IPS DF 6.9 (cell line): Measurements from ENCODE around the gene C14orf180.
"Not testable (repeated sequence)": the region's sequence is repeated elsewhere in the genome, so short reads cannot be mapped to it uniquely, and the experiment has no call there.

Experiments
- DNase-seq: peaks from one replicate; pipeline ENCODE4 v3.0.0-alpha.2; 2013; ENCODE audit warnings: low read depth, low spot score
- H3K27ac ChIP-seq: one replicate; pipeline ENCODE4 v1.5.1; 2013; ENCODE audit warnings: low read length, control low read depth
- H3K27me3 ChIP-seq: 2 replicates; pipeline ENCODE4 v1.6.1; 2013; ENCODE audit warnings: mild to moderate bottlenecking, low read length; ENCODE audit not compliant: control insufficient read depth, insufficient read depth
- H3K36me3 ChIP-seq: 2 replicates; pipeline ENCODE4 v1.6.1; 2013; ENCODE audit warnings: low read length; ENCODE audit not compliant: control insufficient read depth, insufficient read depth
- H3K4me1 ChIP-seq: 2 replicates; pipeline ENCODE4 v1.6.1; 2013; ENCODE audit warnings: low read length; ENCODE audit not compliant: control insufficient read depth, insufficient read depth
- H3K4me3 ChIP-seq: 2 replicates; pipeline ENCODE4 v1.5.1; 2013; ENCODE audit warnings: mild to moderate bottlenecking, low read length
- H3K9me3 ChIP-seq: 2 replicates; pipeline ENCODE4 v1.6.1; 2013; ENCODE audit warnings: low read length, inconsistent platforms; ENCODE audit not compliant: control insufficient read depth, insufficient read depth
- WGBS: extraction: QIAGEN DNeasy Blood & Tissue Kit; methylation state at CpG from one replicate; pipeline ENCODE4 v1.1.7; 2013; ENCODE audit warnings: mixed read lengths, missing lambda C conversion rate; ENCODE audit not compliant: insufficient read length, insufficient coverage; 5-methylcytosine and 5-hydroxymethylcytosine counted together

The C14orf180 gene

GRCh38 chr14:104614126-104614812, 34.7 kb downstream of the C14orf180 start:
- Histone ChIP-seq H3K27me3 (0 out of 2 replicates have a peak, but pooled peaks cover under 1% of the 10 kb centered on the region), H3K36me3 (no peaks in the 10 kb centered on the region), H3K9me3 (no peaks in the 10 kb centered on the region), H3K27ac (no peak overlapping the region), H3K4me1 (no peaks in the 10 kb centered on the region), H3K4me3 (no peak overlapping the region)
- WGBS = 93% methylated on average over 2 of the region's 4 CpGs
- DNase-seq = no peak

DNA sequence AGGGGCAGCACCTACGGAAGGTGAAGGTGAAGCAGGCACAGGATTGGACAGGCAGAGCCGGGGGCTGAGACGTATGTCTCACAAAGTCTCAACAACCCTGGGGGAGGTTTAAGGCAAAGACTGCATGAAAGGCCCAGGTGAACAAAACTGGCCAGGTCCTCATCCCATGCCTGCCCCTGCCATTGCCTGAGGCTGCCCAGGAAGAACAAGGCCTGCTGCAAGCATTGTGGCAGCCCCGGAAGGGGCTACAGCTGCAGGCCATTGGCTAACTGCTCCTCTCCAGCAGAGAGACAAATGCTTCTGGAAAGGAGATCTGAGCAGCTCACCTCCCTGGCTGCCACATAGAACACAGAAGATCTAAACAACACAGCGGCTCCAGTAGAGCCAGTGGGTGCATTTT, 45.4 kb downstream of the C14orf180 start:
- no peaks in the 10 kb centered on the region for H3K27me3 ChIP-seq
- no CpG with 5 or more reads among the region's 5 CpGs for WGBS

GRCh38 chr14:104632781-104633180, 53.2 kb downstream of the C14orf180 start:
- H3K27me3 ChIP-seq = no peaks in the 10 kb centered on the region
- no peaks in the 10 kb centered on the region for H3K36me3 ChIP-seq
- no CpG with 5 or more reads among the region's 9 CpGs for WGBS
- DNase-seq = no peak
- H3K4me1 ChIP-seq = no peaks in the 10 kb centered on the region
- no peak overlapping the region for H3K4me3 ChIP-seq
- no peaks in the 10 kb centered on the region for H3K9me3 ChIP-seq
- H3K27ac ChIP-seq = no peak overlapping the region

More for the DNA sequence above, 45.4 kb downstream of the C14orf180 start:
- DNase-seq = no peak
- no peak overlapping the region for H3K27ac ChIP-seq
- H3K4me3 ChIP-seq = no peak overlapping the region
- H3K9me3 ChIP-seq = no peaks in the 10 kb centered on the region; the same call in 1 of the 2 replicates
- no peaks in the 10 kb centered on the region for H3K4me1 ChIP-seq
- H3K36me3 ChIP-seq = no peaks in the 10 kb centered on the region

GRCh38 chr14:104633276-104634137, 53.9 kb downstream of the C14orf180 start:
- no peaks in the 10 kb centered on the region for H3K9me3 ChIP-seq
- no CpG with 5 or more reads among the region's 24 CpGs for WGBS
- H3K4me1 ChIP-seq = no peaks in the 10 kb centered on the region
- no peaks in the 10 kb centered on the region for H3K36me3 ChIP-seq
- no peak overlapping the region for H3K27ac ChIP-seq
- no peak for DNase-seq
- H3K4me3 ChIP-seq = no peak overlapping the region
- H3K27me3 ChIP-seq = no peaks in the 10 kb centered on the region

GRCh38 chr14:104634138-104634760, 54.7 kb downstream of the C14orf180 start:
- no peaks in the 10 kb centered on the region for H3K27me3 ChIP-seq
- H3K4me3 ChIP-seq = no peak overlapping the region
- WGBS = no CpG with 5 or more reads among the region's 20 CpGs
- no peak for DNase-seq
- H3K9me3 ChIP-seq = no peaks in the 10 kb centered on the region
- H3K27ac ChIP-seq = no peak overlapping the region
- H3K36me3 ChIP-seq = no peaks in the 10 kb centered on the region
- H3K4me1 ChIP-seq = no peaks in the 10 kb centered on the region

DNA sequence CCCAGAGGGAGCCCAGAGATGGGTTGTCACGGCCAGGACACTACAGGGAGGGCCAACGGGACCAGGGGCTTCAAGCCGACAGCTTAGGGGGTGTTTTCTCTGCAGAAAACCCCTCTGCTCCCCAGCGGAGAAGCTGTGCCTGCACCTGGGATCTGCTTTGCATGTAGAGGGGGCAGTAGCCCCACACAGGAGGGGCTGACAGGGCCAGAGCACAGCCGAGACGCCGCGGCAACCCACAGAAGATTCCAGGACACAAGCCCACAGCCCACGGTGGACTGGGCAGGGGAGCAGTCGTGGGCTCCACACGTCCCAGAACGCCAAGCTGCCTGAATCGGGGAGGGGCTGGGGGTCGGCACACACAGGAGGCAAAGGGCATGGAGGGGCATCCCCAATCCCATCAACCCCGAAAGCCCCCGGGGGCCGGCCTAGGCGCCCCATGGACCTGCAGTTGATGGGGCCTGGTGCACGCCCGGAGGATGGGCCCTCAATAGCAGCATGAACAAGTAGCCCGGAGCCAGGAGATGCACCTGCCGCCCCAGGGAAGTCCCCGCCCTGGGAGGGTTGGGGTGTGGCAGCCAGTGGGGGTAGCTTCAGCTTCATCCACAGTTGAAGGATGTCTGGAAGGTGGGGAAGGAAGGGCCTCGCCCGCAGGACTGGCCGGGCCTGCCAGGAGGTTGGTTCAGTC, 55.5 kb downstream of the C14orf180 start:
- no CpG with 5 or more reads among the region's 26 CpGs for WGBS

DNA sequence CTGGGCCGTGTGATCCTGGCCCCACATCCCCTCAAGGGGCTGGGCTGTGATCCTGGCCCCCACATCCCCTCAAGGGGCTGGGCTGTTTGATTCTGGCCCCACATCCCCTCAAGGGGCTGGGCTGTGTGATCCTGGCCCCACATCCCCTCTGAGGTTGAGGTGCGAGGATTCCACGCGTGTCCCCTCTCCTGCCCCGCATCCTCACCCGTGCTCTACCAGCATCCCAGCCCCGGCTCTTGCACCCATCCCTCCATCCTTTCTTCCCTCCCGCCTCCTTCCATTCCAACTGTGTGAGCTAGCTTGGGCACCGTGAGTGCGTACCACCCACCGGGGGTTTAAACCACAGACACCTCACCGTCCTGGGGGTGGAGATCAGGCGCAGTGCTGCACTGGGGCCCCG, 56.2 kb downstream of the C14orf180 start:
- no peak overlapping the region for H3K27ac ChIP-seq

More for the DNA sequence above, 55.5 kb downstream of the C14orf180 start:
- no peaks in the 10 kb centered on the region for H3K4me1 ChIP-seq
- H3K9me3 ChIP-seq = no peaks in the 10 kb centered on the region
- H3K27me3 ChIP-seq = no peaks in the 10 kb centered on the region
- no peak for DNase-seq
- no peak overlapping the region for H3K4me3 ChIP-seq
- H3K27ac ChIP-seq = no peak overlapping the region
- no peaks in the 10 kb centered on the region for H3K36me3 ChIP-seq

GRCh38 chr14:104636131-104636530, 56.6 kb downstream of the C14orf180 start:
- no CpG with 5 or more reads among the region's 11 CpGs for WGBS

More for the DNA sequence above, 56.2 kb downstream of the C14orf180 start:
- no CpG with 5 or more reads among the region's 14 CpGs for WGBS
- H3K27me3 ChIP-seq = no peaks in the 10 kb centered on the region
- H3K36me3 ChIP-seq = no peaks in the 10 kb centered on the region
- H3K4me1 ChIP-seq = peaks cover 4% of the 10 kb centered on the region; the same call in 1 of the 2 replicates
- no peak overlapping the region for H3K4me3 ChIP-seq
- no peak for DNase-seq
- no peaks in the 10 kb centered on the region for H3K9me3 ChIP-seq

DNA sequence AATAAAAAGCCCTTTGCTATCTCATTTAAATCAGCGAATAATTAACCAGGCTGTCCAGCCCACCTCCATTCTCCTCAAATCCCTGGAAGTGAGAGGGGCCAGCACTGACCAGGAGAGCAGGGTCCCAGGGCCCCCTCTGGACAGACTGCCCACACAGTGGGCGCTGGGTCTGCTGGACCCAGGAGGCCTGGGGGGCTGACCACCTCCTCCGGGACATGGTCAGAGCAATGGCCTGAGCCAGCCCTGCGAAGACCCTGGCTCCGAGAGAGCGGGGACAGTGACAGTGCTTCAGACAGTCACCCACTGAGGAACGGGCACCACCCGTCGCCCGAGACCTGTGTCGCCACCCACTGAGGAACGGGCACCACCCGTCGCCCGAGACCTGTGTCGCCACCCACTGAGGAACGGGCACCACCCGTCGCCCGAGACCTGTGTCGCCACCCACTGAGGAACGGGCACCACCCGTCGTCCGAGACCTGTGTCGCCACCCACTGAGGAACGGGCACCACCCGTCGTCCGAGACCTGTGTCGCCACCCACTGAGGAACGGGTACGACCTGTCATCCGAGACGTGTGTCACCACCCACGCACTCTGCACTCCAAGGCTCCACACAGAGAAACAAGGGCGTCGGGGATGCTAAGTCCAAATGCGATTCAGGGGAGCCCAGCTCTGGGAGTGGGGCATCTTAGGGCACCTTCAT, 57.4 kb downstream of the C14orf180 start:
- not testable (repeated sequence) for H3K4me3 ChIP-seq, H3K4me1 ChIP-seq, H3K27ac ChIP-seq, H3K27me3 ChIP-seq, DNase-seq, H3K36me3 ChIP-seq, H3K9me3 ChIP-seq
- no CpG with 5 or more reads among the region's 39 CpGs for WGBS

More at GRCh38 chr14:104636131-104636530, 56.6 kb downstream of the C14orf180 start:
- Histone ChIP-seq H3K4me1 (peaks cover 4% of the 10 kb centered on the region; the same call in 1 of the 2 replicates), H3K27ac (no peak overlapping the region), H3K4me3 (no peak overlapping the region), H3K27me3 (no peaks in the 10 kb centered on the region), H3K9me3 (no peaks in the 10 kb centered on the region), H3K36me3 (no peaks in the 10 kb centered on the region)
- DNase-seq = no peak
